ENCODE measurements around the gene HMCN1. TPM values are rescaled to one million over a fixed set of nuclear protein-coding genes. Genes with fewer than 3 reads are reported as not detected.
"Not testable (repeated sequence)": the region's sequence is repeated elsewhere in the genome, so short reads cannot be mapped to it uniquely, and the experiment has no call there.

The HMCN1 gene
- total RNA-seq, 3 donors from 2014 or later: 2.0 to 8.6 (median 3.4) TPM

DNA sequence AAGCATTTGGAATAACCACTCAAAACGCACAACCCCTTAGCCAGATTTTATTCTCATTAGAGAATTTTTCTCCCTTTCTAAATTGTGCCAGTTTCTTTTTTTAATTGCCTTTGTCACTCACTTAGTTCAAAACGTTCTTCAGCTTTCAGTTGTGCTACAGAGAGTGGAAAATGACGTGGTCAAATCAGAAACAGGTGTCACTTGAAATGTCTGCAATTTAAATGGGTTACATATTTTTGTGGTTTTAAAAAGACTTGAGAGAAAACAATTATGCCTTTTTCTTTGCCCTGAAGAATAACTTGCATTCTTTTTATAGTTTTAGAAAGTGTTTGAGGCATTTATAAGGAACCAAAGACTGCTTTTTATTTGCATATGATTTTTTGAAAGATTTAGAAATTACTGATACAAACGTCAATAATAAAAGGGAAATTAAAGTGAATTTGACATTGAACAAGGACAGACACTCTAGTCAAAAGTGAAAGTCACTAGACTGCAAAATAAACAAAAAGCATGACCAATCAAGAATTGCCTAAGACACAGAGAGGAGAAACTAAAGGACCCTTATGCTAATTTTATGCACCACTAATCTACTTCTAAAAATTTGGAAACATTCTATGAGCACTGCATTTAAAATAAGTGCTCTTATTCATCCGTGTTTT is 449.9 kb downstream of the HMCN1 start:
- Histone ChIP-seq H3K4me3 (no peak overlapping the region), H3K9me3 (no peaks in the 10 kb centered on the region), H3K4me1 (ENCODE audit: low read depth) (no peaks in the 10 kb centered on the region), H3K36me3 (ENCODE audit: low read depth) (no peaks in the 10 kb centered on the region)
- TF ChIP-seq, protein P1, sequence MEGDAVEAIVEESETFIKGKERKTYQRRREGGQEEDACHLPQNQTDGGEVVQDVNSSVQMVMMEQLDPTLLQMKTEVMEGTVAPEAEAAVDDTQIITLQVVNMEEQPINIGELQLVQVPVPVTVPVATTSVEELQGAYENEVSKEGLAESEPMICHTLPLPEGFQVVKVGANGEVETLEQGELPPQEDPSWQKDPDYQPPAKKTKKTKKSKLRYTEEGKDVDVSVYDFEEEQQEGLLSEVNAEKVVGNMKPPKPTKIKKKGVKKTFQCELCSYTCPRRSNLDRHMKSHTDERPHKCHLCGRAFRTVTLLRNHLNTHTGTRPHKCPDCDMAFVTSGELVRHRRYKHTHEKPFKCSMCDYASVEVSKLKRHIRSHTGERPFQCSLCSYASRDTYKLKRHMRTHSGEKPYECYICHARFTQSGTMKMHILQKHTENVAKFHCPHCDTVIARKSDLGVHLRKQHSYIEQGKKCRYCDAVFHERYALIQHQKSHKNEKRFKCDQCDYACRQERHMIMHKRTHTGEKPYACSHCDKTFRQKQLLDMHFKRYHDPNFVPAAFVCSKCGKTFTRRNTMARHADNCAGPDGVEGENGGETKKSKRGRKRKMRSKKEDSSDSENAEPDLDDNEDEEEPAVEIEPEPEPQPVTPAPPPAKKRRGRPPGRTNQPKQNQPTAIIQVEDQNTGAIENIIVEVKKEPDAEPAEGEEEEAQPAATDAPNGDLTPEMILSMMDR (IDR thresholded peaks at IDR 0.05): no peak
- intact Hi-C loops (cut with DNase I, micrococcal nuclease): no loop called here
- no peak for ATAC-seq
- no peak for DNase-seq

DNA sequence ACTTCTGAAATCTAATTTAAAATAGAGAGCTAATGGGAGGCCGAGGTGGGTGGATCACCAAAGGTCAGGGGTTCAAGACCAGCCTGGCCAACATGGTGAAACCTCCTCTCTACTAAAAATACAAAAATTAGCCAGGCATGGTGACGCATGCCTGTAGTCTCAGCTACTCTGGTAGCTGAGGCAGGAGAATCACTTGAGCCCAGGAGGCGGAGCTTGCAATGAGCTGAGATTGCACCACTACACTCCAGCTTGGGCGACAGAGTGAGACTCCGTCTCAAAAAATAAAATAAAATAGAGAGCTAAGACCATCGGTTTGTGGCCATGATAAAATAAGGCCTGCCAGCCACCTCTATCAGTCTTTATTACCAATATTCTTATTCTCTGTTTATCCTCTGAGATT is 452.1 kb downstream of the HMCN1 start:
- ATAC-seq; DNase-seq; intact Hi-C loops (cut with DNase I, micrococcal nuclease); H3K4me3 ChIP-seq; H3K9me3 ChIP-seq; H3K36me3 ChIP-seq (ENCODE audit: low read depth); H3K4me1 ChIP-seq (ENCODE audit: low read depth): not testable (repeated sequence)

DNA sequence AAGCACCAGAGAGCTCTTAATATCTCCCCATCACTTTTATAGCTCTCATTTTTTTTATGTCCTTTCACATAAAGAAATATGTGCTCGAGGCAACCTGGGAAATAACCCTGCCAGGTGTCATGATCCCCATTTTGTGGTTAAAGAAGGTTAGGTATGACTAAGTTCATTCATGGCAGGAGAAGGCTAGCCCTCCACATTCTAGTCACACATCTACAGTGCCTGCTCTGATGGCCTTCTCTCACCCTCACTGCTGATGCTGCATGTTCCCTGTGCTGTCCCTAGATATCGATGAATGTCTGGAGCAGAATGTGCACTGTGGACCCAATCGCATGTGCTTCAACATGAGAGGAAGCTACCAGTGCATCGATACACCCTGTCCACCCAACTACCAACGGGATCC is 453.4 kb downstream of the HMCN1 start:
- intact Hi-C loops (cut with DNase I, micrococcal nuclease): no loop called here
- no peak for DNase-seq
- no peaks in the 10 kb centered on the region for H3K9me3 ChIP-seq
- H3K36me3 ChIP-seq (ENCODE audit: low read depth): no peaks in the 10 kb centered on the region
- TF ChIP-seq, protein P1 (IDR thresholded peaks at IDR 0.05): no peak
- no peak for ATAC-seq
- no peaks in the 10 kb centered on the region for H3K4me1 ChIP-seq (ENCODE audit: low read depth)
- H3K4me3 ChIP-seq: no peak overlapping the region

DNA sequence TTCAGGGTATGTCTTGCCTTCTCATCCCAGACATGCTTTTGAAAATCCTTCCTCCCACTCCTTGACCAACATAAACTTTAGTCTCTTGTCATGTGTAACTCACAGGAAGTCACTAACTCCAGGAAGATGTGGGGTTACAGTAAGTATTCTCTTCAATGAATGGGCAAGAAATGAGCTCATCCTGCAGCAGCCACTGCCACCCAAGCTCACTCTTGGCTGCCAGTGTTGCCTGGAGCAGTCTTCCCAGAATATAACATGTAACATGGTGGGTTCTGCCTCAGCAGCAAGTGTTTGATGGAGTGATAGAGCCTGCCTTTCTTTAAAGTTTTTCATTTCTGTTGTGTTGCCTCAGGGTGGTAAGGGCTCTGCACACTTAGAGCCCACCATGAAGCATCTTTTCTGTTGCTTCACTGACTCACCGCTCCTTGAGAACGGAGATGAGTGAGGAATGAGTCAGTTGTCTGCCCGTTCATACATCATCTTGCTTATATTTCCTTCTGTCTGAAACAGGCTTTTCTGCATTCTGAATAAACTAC is 453.9 kb downstream of the HMCN1 start:
- ATAC-seq (no peak), DNase-seq (no peak)
- no peaks in the 10 kb centered on the region for H3K9me3 ChIP-seq
- no peaks in the 10 kb centered on the region for H3K36me3 ChIP-seq (ENCODE audit: low read depth)
- no peak overlapping the region for H3K4me3 ChIP-seq
- intact Hi-C loops (cut with DNase I, micrococcal nuclease): no loop called here
- H3K4me1 ChIP-seq (ENCODE audit: low read depth): no peaks in the 10 kb centered on the region
- TF ChIP-seq, protein P1 (IDR thresholded peaks at IDR 0.05): no peak

DNA sequence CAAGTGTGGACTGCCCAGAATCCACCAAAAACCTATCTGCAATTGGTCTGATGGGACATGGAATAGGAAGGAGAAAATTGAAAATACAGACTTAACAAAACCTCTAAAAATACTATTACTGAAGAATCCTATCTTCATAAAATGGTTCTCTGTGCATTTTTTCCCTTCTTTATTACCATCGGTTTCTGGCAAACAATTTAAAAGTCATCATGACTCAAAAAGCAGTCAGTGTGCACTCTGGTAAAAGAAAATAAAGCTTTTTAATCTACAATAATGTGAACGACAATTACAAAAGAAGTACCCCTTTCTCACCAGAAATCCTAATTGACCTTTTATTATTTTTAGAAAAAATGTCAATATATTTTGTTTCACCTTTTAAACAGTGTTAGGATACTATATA is 454.5 kb downstream of the HMCN1 start:
- intact Hi-C loops (cut with DNase I, micrococcal nuclease): no loop called here
- no peak for ATAC-seq
- no peak overlapping the region for H3K4me3 ChIP-seq
- no peak for DNase-seq
- no peaks in the 10 kb centered on the region for H3K36me3 ChIP-seq (ENCODE audit: low read depth)
- no peaks in the 10 kb centered on the region for H3K9me3 ChIP-seq
- TF ChIP-seq, protein P1 (IDR thresholded peaks at IDR 0.05): no peak
- no peaks in the 10 kb centered on the region for H3K4me1 ChIP-seq (ENCODE audit: low read depth)

DNA sequence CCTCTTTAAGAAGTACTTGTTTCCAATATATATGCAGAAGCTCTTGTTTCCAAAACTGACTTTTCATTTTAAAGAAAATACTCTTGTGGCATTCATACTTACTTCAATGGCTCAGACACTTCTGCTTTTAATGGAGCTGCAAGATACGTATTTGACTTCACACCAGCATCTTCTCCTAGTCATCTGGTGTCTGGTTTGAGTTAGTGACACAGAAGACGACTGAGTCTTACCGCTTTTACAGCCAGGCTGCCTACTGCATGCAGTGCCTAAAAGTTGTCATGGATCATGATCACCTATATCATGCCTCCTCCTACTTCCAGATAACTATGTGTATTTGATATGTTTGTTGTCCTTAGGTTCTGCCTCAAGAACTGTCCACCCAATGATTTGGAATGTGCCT is 455.0 kb downstream of the HMCN1 start:
- H3K9me3 ChIP-seq: no peaks in the 10 kb centered on the region
- intact Hi-C loops (cut with DNase I, micrococcal nuclease): no loop called here
- no peak for ATAC-seq
- TF ChIP-seq, protein P1 (IDR thresholded peaks at IDR 0.05): no peak
- no peak for DNase-seq
- no peaks in the 10 kb centered on the region for H3K36me3 ChIP-seq (ENCODE audit: low read depth)
- no peaks in the 10 kb centered on the region for H3K4me1 ChIP-seq (ENCODE audit: low read depth)
- H3K4me3 ChIP-seq: no peak overlapping the region

Measured in mucosa of descending colon (tissue), 3 donors.